Epithelial cell of esophagus (primary cell): ENCODE data around the gene MYL7.
A peak's percentile ranks its signal among the peaks of the same experiment; 100 is the strongest.

Source experiments
- DNase-seq: peaks from one replicate; pipeline ENCODE4 v3.0.0; 2010; ENCODE audit warnings: low read depth
- H3K4me3 ChIP-seq: 2 replicates; pipeline ENCODE4 v1.5.1; 2011; ENCODE audit warnings: mild to moderate bottlenecking, low read length, control low read depth
- TF ChIP-seq, protein P1 (sequence below): IDR thresholded peaks from 2 replicates; pipeline ENCODE4 v1.5.1; 2011; ENCODE audit warnings: low read depth, mild to moderate bottlenecking, low read length, control low read depth, inconsistent platforms; ENCODE audit not compliant: insufficient read depth; ENCODE audit errors: missing control alignments

The MYL7 gene

DNA sequence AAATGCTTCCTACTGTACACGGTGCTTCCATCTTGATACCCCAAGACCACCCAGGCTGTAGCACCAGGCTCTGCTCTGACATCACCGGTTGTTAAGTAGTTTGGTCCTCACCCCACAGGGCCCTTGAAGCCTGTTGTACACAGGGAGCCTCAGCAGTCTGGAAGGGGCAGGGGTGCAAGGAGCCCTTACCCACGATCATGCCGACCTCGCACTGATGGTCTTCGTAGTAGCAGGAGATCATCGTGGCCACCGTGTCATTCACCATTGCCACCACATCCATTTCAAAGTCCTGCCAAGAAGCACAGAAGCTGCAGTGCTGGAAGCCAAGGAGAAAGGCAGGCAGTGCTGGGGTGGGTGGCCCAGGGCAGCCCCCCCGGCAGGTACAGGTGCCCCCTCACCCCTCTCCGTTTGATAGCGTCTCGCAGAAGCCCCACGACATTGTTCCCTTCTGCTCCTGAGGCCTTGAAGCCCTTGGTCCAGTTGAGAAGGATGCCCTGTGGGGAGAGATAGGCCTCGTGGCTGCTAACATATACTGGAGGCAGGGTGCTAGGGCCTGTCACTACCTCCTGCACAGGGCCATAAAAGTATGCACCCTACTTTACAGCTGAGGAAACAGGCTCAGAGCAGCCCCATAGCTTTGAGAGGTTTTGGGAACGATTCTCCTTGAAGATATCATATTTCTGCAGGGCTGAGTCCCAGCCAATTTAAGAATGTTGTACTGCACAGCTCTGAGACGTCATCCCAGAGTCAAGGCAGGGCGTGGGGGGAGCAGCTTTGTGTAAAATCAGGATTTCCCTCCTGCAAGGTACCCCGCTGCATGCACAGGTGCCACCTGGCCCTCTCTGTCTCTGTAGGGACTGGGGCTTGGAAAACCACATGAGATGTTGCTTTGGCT, 8.7 kb upstream of the MYL7 start:
- H3K4me3 ChIP-seq = no peak overlapping the region
- no peak for DNase-seq
- TF ChIP-seq, protein P1, sequence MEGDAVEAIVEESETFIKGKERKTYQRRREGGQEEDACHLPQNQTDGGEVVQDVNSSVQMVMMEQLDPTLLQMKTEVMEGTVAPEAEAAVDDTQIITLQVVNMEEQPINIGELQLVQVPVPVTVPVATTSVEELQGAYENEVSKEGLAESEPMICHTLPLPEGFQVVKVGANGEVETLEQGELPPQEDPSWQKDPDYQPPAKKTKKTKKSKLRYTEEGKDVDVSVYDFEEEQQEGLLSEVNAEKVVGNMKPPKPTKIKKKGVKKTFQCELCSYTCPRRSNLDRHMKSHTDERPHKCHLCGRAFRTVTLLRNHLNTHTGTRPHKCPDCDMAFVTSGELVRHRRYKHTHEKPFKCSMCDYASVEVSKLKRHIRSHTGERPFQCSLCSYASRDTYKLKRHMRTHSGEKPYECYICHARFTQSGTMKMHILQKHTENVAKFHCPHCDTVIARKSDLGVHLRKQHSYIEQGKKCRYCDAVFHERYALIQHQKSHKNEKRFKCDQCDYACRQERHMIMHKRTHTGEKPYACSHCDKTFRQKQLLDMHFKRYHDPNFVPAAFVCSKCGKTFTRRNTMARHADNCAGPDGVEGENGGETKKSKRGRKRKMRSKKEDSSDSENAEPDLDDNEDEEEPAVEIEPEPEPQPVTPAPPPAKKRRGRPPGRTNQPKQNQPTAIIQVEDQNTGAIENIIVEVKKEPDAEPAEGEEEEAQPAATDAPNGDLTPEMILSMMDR = no peak

DNA sequence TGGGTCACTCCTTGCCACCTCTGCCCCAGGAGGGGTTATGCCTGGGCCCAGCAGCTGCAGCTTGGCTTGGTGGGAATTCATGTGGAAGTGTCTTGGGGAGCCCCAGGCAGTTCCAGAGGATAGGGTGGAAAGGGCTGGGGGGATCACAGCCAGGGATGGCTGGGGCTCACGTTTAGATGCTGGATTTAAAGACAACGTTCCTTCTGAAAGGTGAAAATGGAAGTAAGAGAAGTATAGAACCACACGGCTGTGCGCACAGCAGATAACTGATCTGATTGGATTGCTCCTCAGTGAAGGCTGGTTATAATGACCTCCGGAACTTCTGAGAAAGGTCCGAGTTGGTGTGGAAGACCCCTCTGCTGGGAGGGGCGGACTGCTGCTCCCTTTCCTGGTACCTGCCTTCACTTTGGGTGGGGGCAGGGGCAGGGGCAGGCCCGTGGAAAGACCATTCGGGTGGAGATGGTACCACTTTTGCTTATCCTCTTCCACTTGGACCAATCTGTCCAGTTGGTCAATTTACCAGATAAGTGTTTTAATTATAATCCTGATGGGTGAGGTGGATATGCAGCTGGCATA, 7.9 kb upstream of the MYL7 start:
- DNase-seq = no peak
- TF ChIP-seq, protein P1 = no peak
- H3K4me3 ChIP-seq = no peak overlapping the region

DNA sequence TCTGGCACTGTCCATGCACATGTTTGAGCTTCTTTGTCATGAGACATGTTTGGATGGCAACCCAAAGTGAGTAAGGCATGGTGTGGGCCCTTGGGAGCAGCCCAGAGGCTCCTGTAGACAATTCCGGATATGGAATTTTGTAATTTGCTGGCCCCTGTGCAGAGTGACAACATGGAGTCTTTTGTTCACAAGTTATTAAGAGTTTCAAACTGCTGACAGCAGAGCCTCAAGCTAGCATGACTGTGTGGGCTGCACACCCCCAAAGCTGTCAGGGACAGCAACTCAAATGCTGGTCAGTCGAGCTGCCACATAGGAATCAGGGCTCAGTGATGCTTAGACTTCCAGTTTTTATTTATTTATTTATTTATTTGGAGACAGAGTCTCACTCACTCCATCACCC, 7.0 kb upstream of the MYL7 start:
- H3K4me3 ChIP-seq = no peak overlapping the region
- TF ChIP-seq, protein P1 = no peak
- DNase-seq = no peak

DNA sequence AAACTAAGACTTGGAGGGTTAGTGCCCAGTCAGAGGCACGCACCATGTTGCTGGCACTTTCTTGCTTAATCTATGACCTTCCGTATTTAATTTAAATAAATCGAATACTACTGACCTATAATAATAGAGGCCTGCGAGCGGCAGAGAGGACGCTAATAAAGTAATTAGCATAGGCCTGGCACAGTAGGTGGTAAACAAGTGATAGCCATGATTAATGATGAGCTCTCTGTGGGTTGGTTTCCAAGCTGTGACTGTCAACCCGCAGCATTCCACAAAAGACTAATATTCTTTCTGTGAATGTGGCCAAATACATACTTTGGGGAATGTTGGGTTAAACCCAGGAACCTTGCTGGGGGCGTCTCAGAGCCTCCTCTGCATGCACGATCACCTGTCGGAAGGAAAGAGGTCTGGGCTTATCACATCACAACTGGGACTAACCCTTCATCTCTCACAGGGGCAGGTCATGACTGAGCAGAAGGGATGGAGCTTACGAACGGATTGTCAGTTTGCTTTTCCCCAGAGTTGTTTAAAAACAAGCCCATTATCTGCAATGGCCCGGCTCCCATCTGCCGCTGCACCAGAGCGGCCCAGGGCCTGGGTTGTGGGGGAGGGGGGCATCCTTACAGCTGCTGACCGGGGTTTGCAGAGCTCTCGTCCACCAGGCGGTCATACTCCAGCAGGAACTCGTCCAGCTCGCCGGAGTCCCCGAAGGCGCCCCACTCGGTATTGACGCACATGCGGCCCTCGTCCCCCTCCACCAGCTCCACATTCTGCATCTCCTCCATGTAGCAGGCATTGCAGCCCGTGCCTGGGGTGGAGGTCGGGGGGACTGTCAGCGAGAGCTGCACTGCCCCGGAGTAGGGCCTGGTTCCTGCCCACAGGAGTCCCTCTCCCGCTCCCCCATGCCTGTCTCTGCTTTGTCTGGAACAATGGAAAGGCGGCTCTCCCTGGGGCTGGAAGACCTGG, 6.2 kb upstream of the MYL7 start:
- H3K4me3 ChIP-seq = no peak overlapping the region
- TF ChIP-seq, protein P1 = no peak
- no peak for DNase-seq

DNA sequence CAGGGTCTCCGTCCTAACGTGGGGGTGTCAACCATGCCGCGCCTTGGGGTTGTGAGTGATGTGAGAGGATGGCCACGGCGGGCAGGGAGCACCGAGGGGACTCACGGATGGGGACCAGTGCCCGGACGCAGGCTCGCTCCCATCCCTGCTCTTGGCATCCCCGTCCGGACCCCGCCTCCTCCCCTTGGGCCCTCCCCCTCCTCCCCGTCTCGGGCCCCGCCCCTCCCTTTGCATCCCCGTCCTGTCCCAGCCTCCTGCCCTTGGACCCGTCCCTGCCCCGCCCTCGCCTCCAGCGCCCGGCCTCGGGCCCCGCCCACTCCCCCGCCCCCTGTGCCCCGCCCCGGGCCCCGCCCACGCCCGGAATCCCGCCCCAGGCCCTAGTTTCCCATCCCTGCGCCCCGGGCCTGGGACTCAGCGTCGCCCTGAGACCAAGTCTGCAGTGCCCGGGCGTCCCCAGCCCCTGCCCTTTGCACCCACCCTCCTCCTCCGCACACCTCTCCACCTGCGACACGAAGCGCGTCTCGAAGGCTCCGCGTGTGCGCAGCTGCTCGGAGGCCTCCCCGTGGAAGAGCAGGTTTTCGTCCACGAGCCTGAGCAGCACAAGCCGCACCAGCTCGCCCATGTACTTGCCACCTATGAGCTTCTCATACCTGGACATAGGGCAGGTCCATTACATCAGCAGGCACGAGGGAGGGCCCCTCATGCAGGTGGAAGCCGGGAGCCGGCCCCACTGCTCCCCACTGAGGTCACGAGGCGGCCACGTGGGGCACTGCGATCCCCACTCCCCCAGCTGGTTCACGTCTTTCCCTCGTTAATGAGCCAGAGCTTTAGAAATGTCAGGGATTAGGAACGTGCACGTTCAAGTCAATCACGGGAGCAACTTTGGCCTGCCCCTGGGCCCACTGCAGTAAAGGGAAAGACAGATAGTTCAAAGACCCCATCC, 5.1 kb upstream of the MYL7 start:
- H3K4me3 ChIP-seq = peak overlapping the region; percentile 34
- peak; percentile 43 for DNase-seq
- TF ChIP-seq, protein P1 = no peak

DNA sequence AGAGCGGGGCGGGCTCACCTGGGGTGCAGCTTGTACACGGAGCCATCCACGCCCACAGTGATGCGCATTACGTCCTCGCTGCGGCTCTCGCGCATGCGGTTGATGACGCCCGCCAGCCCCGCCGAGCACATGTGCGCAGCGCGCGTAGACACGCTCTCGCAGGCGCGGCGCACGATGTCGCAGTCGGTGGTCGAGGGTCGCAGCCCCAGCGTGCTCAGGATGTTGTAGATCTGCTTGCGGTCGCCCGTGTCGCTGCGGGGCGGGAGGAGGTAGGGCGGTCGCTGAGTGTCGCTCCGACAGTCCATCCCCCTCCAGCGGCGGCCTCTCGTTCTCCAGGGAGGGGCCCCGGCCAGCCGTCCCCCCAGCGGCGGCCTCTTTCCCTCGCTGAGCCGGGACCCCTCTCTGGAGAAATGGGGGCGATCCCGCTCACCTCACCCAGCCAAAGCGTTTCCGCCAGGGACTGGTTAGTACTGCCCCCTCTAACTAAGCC, 4.4 kb upstream of the MYL7 start:
- H3K4me3 ChIP-seq = peak overlapping the region; percentile 34
- TF ChIP-seq, protein P1 = no peak
- DNase-seq = peak; percentile 46
